Effector memory CD8-positive, alpha-beta T cell (primary cell): ENCODE data around the gene ARFIP1.

Experiments used
- ATAC-seq: fragments of 150-1000 bp; cut with Tn5 transposase; replicated peaks from 2 replicates; pipeline ENCODE4 v1.10.0; 2021; ENCODE audit warnings: mild to moderate bottlenecking, moderate library complexity
- DNase-seq, 3 experiments: peaks; one replicate each; pipeline ENCODE4 v3.0.0; 2021
- H3K27ac Mint-ChIP-seq, 2 donors: one replicate each; pipeline ENCODE4 v1.8.0; 2022; ENCODE audit warnings: mild to moderate bottlenecking in 2 of 2, mixed read lengths in 2 of 2, moderate library complexity in 2 of 2
- H3K27me3 Mint-ChIP-seq, 2 donors: one replicate each; pipeline ENCODE4 v1.8.0; 2022; ENCODE audit warnings: mixed read lengths in 2 of 2
- H3K36me3 Mint-ChIP-seq: one replicate; pipeline ENCODE4 v1.8.0; 2022; ENCODE audit warnings: mild to moderate bottlenecking, moderate library complexity, mixed read lengths; ENCODE audit not compliant: insufficient read depth
- H3K4me1 Mint-ChIP-seq, 2 donors: one replicate each; pipeline ENCODE4 v1.8.0; 2022; ENCODE audit warnings: low read depth in 2 of 2, mixed read lengths in 2 of 2
- H3K4me3 Mint-ChIP-seq, 2 donors: one replicate each; pipeline ENCODE4 v1.8.0; 2022; ENCODE audit warnings: mild to moderate bottlenecking in 2 of 2, mixed read lengths in 2 of 2, moderate library complexity in 2 of 2
- H3K9me3 Mint-ChIP-seq, 2 donors: one replicate each; pipeline ENCODE4 v1.8.0; 2022; ENCODE audit warnings: mixed read lengths in 2 of 2

Gene ARFIP1

GRCh38 chr4:152806501-152807125, 26.9 kb downstream of the ARFIP1 start:
- ATAC-seq = no peak

GRCh38 chr4:152807294-152807829, 27.6 kb downstream of the ARFIP1 start:
- peak; percentile 67 for ATAC-seq
- Mint-ChIP-seq H3K4me3 (peak overlapping the region; percentile 49 to 52), H3K9me3 (no peaks in the 10 kb centered on the region), H3K4me1 (peaks cover 10 to 32% of the 10 kb centered on the region in 2 donors), H3K36me3 (no peaks in the 10 kb centered on the region), H3K27me3 (no peaks in the 10 kb centered on the region), H3K27ac (peak overlapping the region; percentile 57 to 70)
- no peak for DNase-seq

More at GRCh38 chr4:152806501-152807125, 26.9 kb downstream of the ARFIP1 start:
- Mint-ChIP-seq H3K9me3 (no peaks in the 10 kb centered on the region), H3K27me3 (no peaks in the 10 kb centered on the region), H3K4me3 (no peak overlapping the region), H3K36me3 (no peaks in the 10 kb centered on the region), H3K27ac (peak overlapping the region; percentile 70 to 87), H3K4me1 (peaks cover 10 to 32% of the 10 kb centered on the region in 2 donors)
- no peak for DNase-seq

- Mint-ChIP-seq H3K4me3 (no peak overlapping the region), H3K9me3 (no peaks in the 10 kb centered on the region), H3K27ac (no peak overlapping the region), H3K4me1 (peaks cover 8 to 27% of the 10 kb centered on the region in 2 donors), H3K36me3 (no peaks in the 10 kb centered on the region), H3K27me3 (no peaks in the 10 kb centered on the region)
- ATAC-seq (no peak), DNase-seq (no peak)
These were observed 28.9 kb downstream of the ARFIP1 start for GRCh38 chr4:152808670-152809069.

GRCh38 chr4:152810715-152811287, 31.0 kb downstream of the ARFIP1 start:
- Mint-ChIP-seq H3K36me3 (no peaks in the 10 kb centered on the region), H3K27ac (no peak overlapping the region), H3K9me3 (no peaks in the 10 kb centered on the region), H3K4me1 (peaks cover 10 to 22% of the 10 kb centered on the region in 2 donors), H3K27me3 (no peaks in the 10 kb centered on the region), H3K4me3 (no peak overlapping the region)
- no peak for ATAC-seq
- no peak for DNase-seq

GRCh38 chr4:152815078-152815477, 35.3 kb downstream of the ARFIP1 start:
- no peaks in the 10 kb centered on the region for H3K36me3 Mint-ChIP-seq
- peaks cover 1 to 7% of the 10 kb centered on the region in 2 donors for H3K9me3 Mint-ChIP-seq
- H3K4me1 Mint-ChIP-seq = peaks cover 12 to 26% of the 10 kb centered on the region in 2 donors
- DNase-seq = no peak
- no peak overlapping the region for H3K4me3 Mint-ChIP-seq
- no peaks in the 10 kb centered on the region for H3K27me3 Mint-ChIP-seq
- ATAC-seq = no peak
- H3K27ac Mint-ChIP-seq = no peak overlapping the region

- H3K4me1 Mint-ChIP-seq = peaks cover 12 to 19% of the 10 kb centered on the region in 2 donors
- peaks cover 1 to 7% of the 10 kb centered on the region in 2 donors for H3K9me3 Mint-ChIP-seq
- ATAC-seq = no peak
- H3K36me3 Mint-ChIP-seq = no peaks in the 10 kb centered on the region
- H3K27ac Mint-ChIP-seq = no peak overlapping the region
- H3K27me3 Mint-ChIP-seq = no peaks in the 10 kb centered on the region
- H3K4me3 Mint-ChIP-seq = no peak overlapping the region
- DNase-seq = no peak
These were observed 37.6 kb downstream of the ARFIP1 start for GRCh38 chr4:152817331-152817730.

GRCh38 chr4:152819026-152819645, 39.4 kb downstream of the ARFIP1 start:
- Mint-ChIP-seq H3K4me3 (no peak overlapping the region), H3K27ac (no peak overlapping the region), H3K4me1 (peaks cover 12 to 19% of the 10 kb centered on the region in 2 donors)

GRCh38 chr4:152820073-152820472, 40.3 kb downstream of the ARFIP1 start:
- ATAC-seq (no peak), DNase-seq (no peak)
- Mint-ChIP-seq H3K27ac (no peak overlapping the region), H3K9me3 (peaks cover 1 to 7% of the 10 kb centered on the region in 2 donors), H3K4me3 (no peak overlapping the region), H3K36me3 (no peaks in the 10 kb centered on the region), H3K4me1 (peaks cover 11 to 19% of the 10 kb centered on the region in 2 donors), H3K27me3 (no peaks in the 10 kb centered on the region)

More at GRCh38 chr4:152819026-152819645, 39.4 kb downstream of the ARFIP1 start:
- no peaks in the 10 kb centered on the region for H3K36me3 Mint-ChIP-seq
- H3K27me3 Mint-ChIP-seq = no peaks in the 10 kb centered on the region
- DNase-seq (no peak), ATAC-seq (no peak)
- H3K9me3 Mint-ChIP-seq = peaks cover 1 to 7% of the 10 kb centered on the region in 2 donors

- no peak overlapping the region for H3K4me3 Mint-ChIP-seq
- no peak for ATAC-seq
- no peaks in the 10 kb centered on the region for H3K27me3 Mint-ChIP-seq
These were observed 42.6 kb downstream of the ARFIP1 start for GRCh38 chr4:152822323-152822722.

GRCh38 chr4:152824561-152824960, 44.8 kb downstream of the ARFIP1 start:
- Mint-ChIP-seq H3K4me1 (no peaks in the 10 kb centered on the region), H3K9me3 (peaks cover 0 to 2% of the 10 kb centered on the region in 2 donors), H3K4me3 (no peak overlapping the region), H3K27me3 (no peaks in the 10 kb centered on the region), H3K27ac (no peak overlapping the region), H3K36me3 (no peaks in the 10 kb centered on the region)
- no peak for DNase-seq
- ATAC-seq = no peak

More at GRCh38 chr4:152822323-152822722, 42.6 kb downstream of the ARFIP1 start:
- no peak for DNase-seq
- Mint-ChIP-seq H3K27ac (no peak overlapping the region), H3K4me1 (peaks cover 3 to 5% of the 10 kb centered on the region in 2 donors), H3K9me3 (peaks cover 0 to 2% of the 10 kb centered on the region in 2 donors), H3K36me3 (no peaks in the 10 kb centered on the region)

- H3K36me3 Mint-ChIP-seq = no peaks in the 10 kb centered on the region
- no peak overlapping the region for H3K27ac Mint-ChIP-seq
- peaks cover 0 to 2% of the 10 kb centered on the region in 2 donors for H3K9me3 Mint-ChIP-seq
- no peaks in the 10 kb centered on the region for H3K4me1 Mint-ChIP-seq
- no peak for DNase-seq
- H3K4me3 Mint-ChIP-seq = no peak overlapping the region
- no peaks in the 10 kb centered on the region for H3K27me3 Mint-ChIP-seq
- ATAC-seq = no peak
These were observed 45.6 kb downstream of the ARFIP1 start for GRCh38 chr4:152825336-152825735.

GRCh38 chr4:152828122-152828521, 48.4 kb downstream of the ARFIP1 start:
- H3K9me3 Mint-ChIP-seq = peaks cover 0 to 2% of the 10 kb centered on the region in 2 donors
- H3K27me3 Mint-ChIP-seq = no peaks in the 10 kb centered on the region
- no peak for ATAC-seq

GRCh38 chr4:152831416-152831815, 51.7 kb downstream of the ARFIP1 start:
- Mint-ChIP-seq H3K27me3 (no peaks in the 10 kb centered on the region), H3K4me1 (peaks cover 0 to 1% of the 10 kb centered on the region in 2 donors), H3K36me3 (peaks cover 3% of the 10 kb centered on the region), H3K4me3 (no peak overlapping the region), H3K27ac (no peak overlapping the region), H3K9me3 (peaks cover 0 to 2% of the 10 kb centered on the region in 2 donors)
- no peak for DNase-seq
- ATAC-seq = no peak

More at GRCh38 chr4:152828122-152828521, 48.4 kb downstream of the ARFIP1 start:
- no peaks in the 10 kb centered on the region for H3K4me1 Mint-ChIP-seq
- no peak overlapping the region for H3K27ac Mint-ChIP-seq
- no peak overlapping the region for H3K4me3 Mint-ChIP-seq
- DNase-seq = no peak
- H3K36me3 Mint-ChIP-seq = no peaks in the 10 kb centered on the region
